Brain microvascular endothelial cell (primary cell): ENCODE results near the gene CYP4F2.

Experiments used
- DNase-seq: peaks from one replicate; pipeline ENCODE4 v3.0.0-alpha.2; 2020
- H3K27ac ChIP-seq: fragments of 250-450 bp; sonication (Bioruptor Pico); 2 replicates; pipeline ENCODE4 v1.5.1; 2020; ENCODE audit warnings: mild to moderate bottlenecking, moderate library complexity
- H3K27me3 ChIP-seq: fragments of 250-450 bp; sonication (Bioruptor Pico); replicated peaks from 2 replicates; pipeline ENCODE4 v1.5.1; 2020; ENCODE audit warnings: mild to moderate bottlenecking
- H3K36me3 ChIP-seq: fragments of 250-450 bp; sonication (Bioruptor Pico); replicated peaks from 2 replicates; pipeline ENCODE4 v1.5.1; 2020; ENCODE audit warnings: mild to moderate bottlenecking
- H3K4me3 ChIP-seq: 2 replicates; pipeline ENCODE4 v1.5.1; 2011; ENCODE audit warnings: low read depth, mild to moderate bottlenecking, control low read depth, low read length, moderate library complexity
- CTCF ChIP-seq: IDR thresholded peaks from 2 replicates; pipeline ENCODE4 v1.5.1; 2011; ENCODE audit warnings: low read depth, mild to moderate bottlenecking, moderate library complexity, low read length, control low read depth, inconsistent platforms; ENCODE audit errors: missing control alignments
- in situ Hi-C: cut with HindIII; loops from 2 replicates; pipeline ENCODE4 v1.10.0; 2017; ENCODE audit warnings: low sequenced_read_pairs, low pct_ligation_motif_present

The CYP4F2 gene

GRCh38 chr19:15869873-15870272, 28.0 kb downstream of the CYP4F2 start:
- H3K27ac ChIP-seq: no peak overlapping the region
- in situ Hi-C loops: no loop called here

GRCh38 chr19:15869109-15869555, 28.7 kb downstream of the CYP4F2 start:
- Histone ChIP-seq H3K27ac (no peak overlapping the region), H3K27me3 (no peaks in the 10 kb centered on the region), H3K4me3 (no peak overlapping the region), H3K36me3 (no peaks in the 10 kb centered on the region)
- TF ChIP-seq CTCF: peak; percentile 46
- in situ Hi-C loops: no loop called here
- DNase-seq: peak; percentile 7

More at GRCh38 chr19:15869873-15870272, 28.0 kb downstream of the CYP4F2 start:
- no peak for DNase-seq
- no peaks in the 10 kb centered on the region for H3K27me3 ChIP-seq
- TF ChIP-seq CTCF: no peak
- H3K36me3 ChIP-seq: no peaks in the 10 kb centered on the region
- H3K4me3 ChIP-seq: no peak overlapping the region

DNA sequence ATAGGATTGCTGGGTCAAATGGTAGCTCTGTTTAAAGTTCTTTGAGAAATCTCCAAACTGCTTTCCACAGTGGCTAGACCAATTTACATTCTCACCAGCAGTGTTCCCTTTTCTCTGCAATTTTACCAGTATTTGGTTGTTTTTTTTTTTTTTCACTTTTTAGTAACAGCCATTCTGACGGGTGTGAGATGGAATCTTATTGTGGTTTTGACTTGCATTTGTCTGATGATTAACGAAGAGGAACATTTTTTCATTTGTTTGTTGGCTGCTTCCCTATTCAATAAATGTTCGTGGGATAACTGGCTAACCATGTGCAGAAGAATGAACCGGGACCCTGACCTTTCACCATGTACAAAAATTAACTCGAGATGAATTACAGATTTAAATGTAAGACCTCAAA, 31.2 kb downstream of the CYP4F2 start:
- in situ Hi-C loops: no loop called here
- Histone ChIP-seq H3K27ac (no peak overlapping the region), H3K36me3 (no peaks in the 10 kb centered on the region), H3K27me3 (no peaks in the 10 kb centered on the region), H3K4me3 (no peak overlapping the region)
- DNase-seq: no peak
- no peak for TF ChIP-seq CTCF

DNA sequence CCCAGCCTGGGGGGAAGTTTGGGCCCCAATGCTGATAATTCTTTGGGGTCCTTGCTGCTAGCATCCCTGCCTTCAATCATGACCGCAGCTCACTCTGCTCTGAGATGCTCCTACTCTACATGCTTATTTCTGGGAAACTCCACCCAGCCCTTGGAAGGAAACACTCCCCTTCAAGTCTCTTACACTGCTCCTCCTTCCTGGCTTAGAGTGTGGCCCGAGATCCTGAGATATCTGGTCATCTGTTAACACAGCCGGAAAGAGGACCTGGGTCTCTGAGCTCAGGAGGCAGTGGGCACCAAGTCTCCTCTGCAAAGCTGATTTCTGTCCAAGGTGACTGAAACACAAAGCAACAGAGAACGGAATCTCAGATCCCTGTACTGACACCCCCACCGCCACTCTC, 33.0 kb downstream of the CYP4F2 start:
- in situ Hi-C loops: no loop called here
- H3K4me3 ChIP-seq: no peak overlapping the region
- TF ChIP-seq CTCF: no peak

DNA sequence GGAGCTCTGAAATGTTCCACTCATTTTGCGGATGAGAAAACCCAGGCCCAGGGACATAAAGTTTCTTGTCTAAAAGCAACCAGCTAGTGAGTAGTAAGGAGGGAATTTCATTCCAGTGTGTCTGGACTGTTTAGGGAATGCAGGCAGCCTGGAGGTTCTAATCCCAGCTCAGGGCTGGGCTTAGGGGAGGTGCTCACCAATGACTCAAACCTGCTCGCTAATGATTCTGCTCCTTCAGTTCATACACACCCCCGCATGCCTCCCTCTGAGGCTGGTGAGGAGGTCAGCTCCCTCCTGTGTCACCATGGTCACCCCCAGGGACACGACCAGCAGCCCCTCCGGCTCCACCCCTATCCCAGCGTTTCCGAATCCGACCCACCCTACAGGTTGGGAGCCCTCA, 34.6 kb downstream of the CYP4F2 start:
- H3K27me3 ChIP-seq: no peaks in the 10 kb centered on the region
- H3K36me3 ChIP-seq: no peaks in the 10 kb centered on the region
- TF ChIP-seq CTCF: no peak
- no peak for DNase-seq
- H3K4me3 ChIP-seq: no peak overlapping the region
- in situ Hi-C loops: no loop called here
- H3K27ac ChIP-seq: no peak overlapping the region

More for the DNA sequence above, 33.0 kb downstream of the CYP4F2 start:
- H3K27me3 ChIP-seq: no peaks in the 10 kb centered on the region
- H3K36me3 ChIP-seq: no peaks in the 10 kb centered on the region
- H3K27ac ChIP-seq: no peak overlapping the region
- no peak for DNase-seq

GRCh38 chr19:15862444-15862843, 35.4 kb downstream of the CYP4F2 start:
- no peak for DNase-seq
- no peaks in the 10 kb centered on the region for H3K36me3 ChIP-seq
- H3K27me3 ChIP-seq: no peaks in the 10 kb centered on the region
- H3K27ac ChIP-seq: no peak overlapping the region
- in situ Hi-C loops: no loop called here
- no peak for TF ChIP-seq CTCF
- no peak overlapping the region for H3K4me3 ChIP-seq
